Measurements from ENCODE around the gene TTC27. TPM values are rescaled to one million over a fixed set of nuclear protein-coding genes. Genes with fewer than 3 reads are reported as not detected.

TTC27 gene
- 33.1 TPM for total RNA-seq

DNA sequence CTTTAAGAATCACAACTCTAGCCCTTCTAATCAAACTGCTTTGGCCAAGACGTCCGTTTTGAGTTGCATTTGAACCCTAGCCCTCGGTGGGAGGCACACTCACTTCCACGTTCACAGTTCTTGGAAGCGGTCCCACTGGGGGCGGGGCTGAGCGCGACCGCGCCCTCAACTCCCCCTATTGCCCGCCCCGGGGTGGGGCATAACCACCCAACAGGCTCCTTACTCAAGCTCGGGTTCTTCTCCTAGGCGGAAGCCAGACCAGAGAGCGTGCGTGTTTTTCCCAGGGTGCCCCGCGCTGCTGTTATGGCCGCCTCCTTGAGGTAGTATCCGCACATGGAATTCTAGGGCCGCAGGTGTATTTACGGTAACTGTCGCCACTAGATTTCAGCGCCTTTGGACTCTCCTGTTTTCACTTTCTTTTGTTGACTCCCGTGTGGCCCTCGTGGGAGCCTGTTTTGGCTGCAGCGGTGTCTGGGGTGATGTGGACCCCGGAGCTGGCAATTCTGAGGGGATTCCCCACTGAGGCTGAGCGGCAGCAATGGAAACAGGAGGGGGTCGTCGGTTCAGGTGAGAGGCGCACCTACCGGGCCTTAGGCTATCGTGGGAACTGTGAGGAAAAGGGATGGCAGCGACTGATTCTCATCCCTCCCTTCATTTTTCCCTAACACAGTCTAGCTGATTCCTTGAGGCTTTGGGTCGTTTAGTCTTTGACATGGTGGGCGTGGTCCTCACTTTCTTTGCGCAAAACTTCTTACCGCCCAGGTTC, at the start of gene TTC27:
Gene TTC27, plus strand, starts transcription at position 237 of the 766 bp plus-strand sequence. Its CDS starts 243 bp downstream, at position 480.

Data from camera-type eye (tissue), 1 donor.